ENCODE measurements around the gene GPX6.

GPX6 gene

GRCh38 chr6:28537065-28537464 is 21.5 kb upstream of the GPX6 start:
- no peak for ATAC-seq
- no peak for TF ChIP-seq CSDC2 (CRISPR knock-in tag; IDR thresholded peaks at IDR 0.05)
- TF ChIP-seq TSHZ2 (CRISPR knock-in tag; IDR thresholded peaks at IDR 0.05) = no peak
- TF ChIP-seq OSR1 (CRISPR knock-in tag; IDR thresholded peaks at IDR 0.05) = no peak
- no peak for TF ChIP-seq PPARA (CRISPR knock-in tag; IDR thresholded peaks at IDR 0.05; ENCODE audit: borderline replicate concordance)
- TF ChIP-seq ZNF8 (CRISPR knock-in tag; IDR thresholded peaks at IDR 0.05) = no peak
- TF ChIP-seq ARNTL (CRISPR knock-in tag; IDR thresholded peaks at IDR 0.05; ENCODE audit: borderline replicate concordance, low read depth) = no peak
- TF ChIP-seq ZNF565 (CRISPR knock-in tag; conservative IDR thresholded peaks at IDR 0.05; ENCODE audit: low read depth) = no peak
- no peak for TF ChIP-seq CREB5 (CRISPR knock-in tag; IDR thresholded peaks at IDR 0.05; ENCODE audit: low read depth)
- no peak for TF ChIP-seq PATZ1 (CRISPR knock-in tag; IDR thresholded peaks at IDR 0.05; ENCODE audit: borderline replicate concordance)
- TF ChIP-seq TOX (CRISPR knock-in tag; IDR thresholded peaks at IDR 0.05; ENCODE audit: borderline replicate concordance) = no peak
- no peak for TF ChIP-seq TCF4 (CRISPR knock-in tag; IDR thresholded peaks at IDR 0.05; ENCODE audit: borderline replicate concordance)
- TF ChIP-seq ZNF70 (CRISPR knock-in tag; IDR thresholded peaks at IDR 0.05) = no peak
- TF ChIP-seq BACH2 (CRISPR knock-in tag; IDR thresholded peaks at IDR 0.05; ENCODE audit: borderline replicate concordance) = no peak
- TF ChIP-seq ESRRG (CRISPR knock-in tag; IDR thresholded peaks at IDR 0.05) = no peak
- TF ChIP-seq SNAI2 (CRISPR knock-in tag; IDR thresholded peaks at IDR 0.05) = no peak
- TF ChIP-seq ZC3H10 (CRISPR knock-in tag; IDR thresholded peaks at IDR 0.05) = no peak
- no peak for TF ChIP-seq RARB (CRISPR knock-in tag; IDR thresholded peaks at IDR 0.05)

GRCh38 chr6:28534875-28535274 is 19.3 kb upstream of the GPX6 start:
- no peak for TF ChIP-seq POU6F1 (CRISPR knock-in tag; IDR thresholded peaks at IDR 0.05; ENCODE audit: borderline replicate concordance, low read depth)
- no peak for TF ChIP-seq PPARA (CRISPR knock-in tag; IDR thresholded peaks at IDR 0.05; ENCODE audit: borderline replicate concordance)
- TF ChIP-seq BACH2 (CRISPR knock-in tag; IDR thresholded peaks at IDR 0.05; ENCODE audit: borderline replicate concordance) = no peak
- no peak for TF ChIP-seq TSHZ2 (CRISPR knock-in tag; IDR thresholded peaks at IDR 0.05)
- TF ChIP-seq RARB (CRISPR knock-in tag; IDR thresholded peaks at IDR 0.05) = no peak
- no peak for TF ChIP-seq ZNF565 (CRISPR knock-in tag; conservative IDR thresholded peaks at IDR 0.05; ENCODE audit: low read depth)
- no peak for TF ChIP-seq TCF4 (CRISPR knock-in tag; IDR thresholded peaks at IDR 0.05; ENCODE audit: borderline replicate concordance)
- TF ChIP-seq GLIS3 (CRISPR knock-in tag; IDR thresholded peaks at IDR 0.05) = no peak
- TF ChIP-seq SNAI2 (CRISPR knock-in tag; IDR thresholded peaks at IDR 0.05) = no peak
- no peak for TF ChIP-seq ZNF70 (CRISPR knock-in tag; IDR thresholded peaks at IDR 0.05)
- TF ChIP-seq CSDC2 (CRISPR knock-in tag; IDR thresholded peaks at IDR 0.05) = no peak
- TF ChIP-seq ZC3H10 (CRISPR knock-in tag; IDR thresholded peaks at IDR 0.05) = no peak
- no peak for TF ChIP-seq ARNTL (CRISPR knock-in tag; IDR thresholded peaks at IDR 0.05; ENCODE audit: borderline replicate concordance, low read depth)
- no peak for TF ChIP-seq CSRNP3 (CRISPR knock-in tag; IDR thresholded peaks at IDR 0.05)
- TF ChIP-seq OSR1 (CRISPR knock-in tag; IDR thresholded peaks at IDR 0.05) = no peak
- no peak for TF ChIP-seq ZFP30 (CRISPR knock-in tag; IDR thresholded peaks at IDR 0.05)
- no peak for TF ChIP-seq TOX (CRISPR knock-in tag; IDR thresholded peaks at IDR 0.05; ENCODE audit: borderline replicate concordance)
- TF ChIP-seq ISL1 (CRISPR knock-in tag; IDR thresholded peaks at IDR 0.05) = no peak
- no peak for TF ChIP-seq ZNF8 (CRISPR knock-in tag; IDR thresholded peaks at IDR 0.05)
- TF ChIP-seq PATZ1 (CRISPR knock-in tag; IDR thresholded peaks at IDR 0.05; ENCODE audit: borderline replicate concordance) = no peak
- no peak for ATAC-seq
